SK-N-MC (cell line): ENCODE data around the gene ARHGAP24.

Experiments
- EZH2 ChIP-seq: fragments of 200-600 bp; sonication (generic); IDR thresholded peaks from one replicate; pipeline ENCODE4 v1.6.1; 2017; ENCODE audit warnings: antibody characterized with exemption
- FOXP2 ChIP-seq: optimal IDR thresholded peaks from 2 replicates; pipeline ENCODE3; 2011; ENCODE audit warnings: mild to moderate bottlenecking, moderate library complexity; ENCODE audit not compliant: insufficient read depth; ENCODE audit errors: extremely low read length, control extremely low read depth
- POLR2AphosphoS5 ChIP-seq: IDR thresholded peaks from 2 replicates; pipeline ENCODE4 v1.6.1; 2012; ENCODE audit warnings: mild to moderate bottlenecking, low read depth, low read length, borderline replicate concordance

DNA sequence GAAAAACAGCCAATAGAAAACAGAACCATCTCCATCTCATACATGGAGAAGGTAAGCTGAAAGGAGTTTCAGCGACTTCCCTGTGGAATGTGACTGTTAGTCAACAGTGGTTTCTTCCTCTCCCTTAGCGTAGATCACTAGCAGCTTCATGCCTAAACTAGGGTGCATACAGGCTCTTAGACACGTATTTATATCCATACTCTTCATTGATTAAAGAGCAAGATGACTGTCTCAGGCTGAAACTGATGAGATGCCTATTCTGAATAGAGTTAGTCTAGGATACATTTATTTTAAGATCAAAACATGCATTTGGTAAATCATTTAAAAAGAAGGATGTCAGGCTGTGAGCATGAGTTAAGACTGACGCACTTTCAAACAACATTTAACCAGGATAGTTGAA is 423.3 kb downstream of the ARHGAP24 start:
- no peak for TF ChIP-seq POLR2AphosphoS5
- no peak for TF ChIP-seq FOXP2
- no peak for TF ChIP-seq EZH2
